NCI-H2107 treated with DMSO at 0.1 percent for 48 hours (cell line): ENCODE measurements around the gene CRYGC.
"Not testable (repeated sequence)": the region's sequence is repeated elsewhere in the genome, so short reads cannot be mapped to it uniquely, and the experiment has no call there.

Experiments
- DNase-seq: peaks from one replicate; lab custom pipeline; 2025; ENCODE audit not compliant: unreplicated experiment; lab: John Stamatoyannopoulos, UW

The CRYGC gene

GRCh38 chr2:208138334-208138733, 8.7 kb upstream of the CRYGC start:
- not testable (repeated sequence) for DNase-seq

- no peak for DNase-seq
These were observed 7.1 kb upstream of the CRYGC start for GRCh38 chr2:208136716-208137094.

GRCh38 chr2:208135794-208136715, 6.4 kb upstream of the CRYGC start:
- no peak for DNase-seq

DNA sequence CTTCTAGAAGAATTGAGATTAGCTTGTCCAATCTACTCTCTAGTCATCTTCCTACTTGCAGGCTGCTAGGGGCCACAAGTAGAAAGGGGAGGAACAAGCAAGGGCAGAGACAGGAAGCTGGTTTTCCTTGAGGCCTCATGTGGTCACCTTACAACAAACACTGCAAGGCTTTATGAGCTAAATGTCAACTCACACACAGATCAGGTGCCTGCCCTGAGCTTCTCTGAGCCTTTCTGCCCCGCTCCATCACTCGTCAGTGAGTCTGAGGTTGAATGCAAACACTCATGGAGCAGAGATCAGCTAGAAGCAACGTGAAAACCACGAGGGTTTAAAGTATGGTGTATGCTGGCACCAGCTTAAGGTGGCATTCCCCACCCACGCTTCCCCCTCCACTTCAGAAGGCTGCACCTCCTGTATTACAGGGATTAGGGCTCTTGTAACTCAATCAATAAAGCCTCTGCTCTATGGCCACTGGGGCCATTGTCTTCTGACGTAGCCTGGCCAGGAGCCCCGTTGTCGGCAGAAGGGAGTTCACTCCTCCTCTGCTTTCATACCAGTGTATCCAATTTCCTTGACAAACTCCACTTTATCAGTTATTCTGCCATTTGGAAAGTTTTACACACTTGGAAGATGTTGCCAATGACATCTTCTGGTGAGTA, 5.4 kb upstream of the CRYGC start:
- DNase-seq, result no peak

GRCh38 chr2:208130712-208131110, 1.1 kb upstream of the CRYGC start:
- DNase-seq, result no peak

DNA sequence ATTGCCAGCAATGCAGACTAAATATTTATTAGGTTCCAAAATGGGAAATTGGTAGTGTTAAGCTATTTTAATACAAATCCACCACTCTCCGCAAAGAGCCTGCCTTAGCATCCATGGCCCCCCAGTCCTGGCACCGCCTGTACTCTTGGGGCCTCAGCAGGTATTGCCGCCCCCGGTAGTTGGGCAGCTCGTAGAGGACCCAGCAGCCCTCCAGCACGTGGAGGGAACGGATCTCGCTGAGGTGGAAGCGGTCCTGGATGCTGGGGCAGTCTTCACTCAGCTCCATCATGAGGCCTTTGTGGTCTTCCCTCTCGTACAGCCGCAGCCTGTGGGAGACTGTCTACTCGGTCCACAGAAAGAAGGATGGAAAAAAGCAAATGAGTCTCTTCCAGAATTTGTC, 1.5 kb downstream of the CRYGC start:
- DNase-seq, result no peak

GRCh38 chr2:208127090-208127489, 2.5 kb downstream of the CRYGC start:
- no peak for DNase-seq

- DNase-seq, result no peak
These were observed 4.4 kb downstream of the CRYGC start for GRCh38 chr2:208125251-208125650.

- not testable (repeated sequence) for DNase-seq
These were observed 5.5 kb downstream of the CRYGC start, which contains the start of gene CRYGD for GRCh38 chr2:208124013-208124715. CRYGD (minus strand) TSS chr2:208124524; CDS start chr2:208124473, 51 bp downstream.

- no peak for DNase-seq
These were observed 7.4 kb downstream of the CRYGC start for GRCh38 chr2:208122248-208122647.

DNA sequence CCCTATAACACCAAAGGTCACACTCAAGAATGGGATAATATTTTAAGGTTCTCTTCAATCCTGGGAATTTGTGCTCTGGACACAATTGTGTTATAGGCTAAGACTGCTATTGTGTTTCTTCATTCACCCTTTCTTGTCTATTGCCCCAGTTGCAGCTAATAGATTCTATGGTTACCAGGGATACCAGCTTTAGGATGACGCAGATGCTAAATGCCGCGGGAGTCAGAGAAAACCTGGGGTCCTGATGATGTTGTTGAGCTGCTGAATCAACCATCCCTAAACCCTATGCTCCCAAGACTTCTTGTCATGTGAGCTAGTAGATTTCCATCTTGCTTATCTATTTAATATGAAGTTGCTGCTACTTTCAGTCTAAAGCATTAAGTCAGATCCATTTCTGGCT, 10.7 kb downstream of the CRYGC start:
- DNase-seq, result no peak

GRCh38 chr2:208117390-208117789, 12.2 kb downstream of the CRYGC start:
- DNase-seq, result not testable (repeated sequence)

DNA sequence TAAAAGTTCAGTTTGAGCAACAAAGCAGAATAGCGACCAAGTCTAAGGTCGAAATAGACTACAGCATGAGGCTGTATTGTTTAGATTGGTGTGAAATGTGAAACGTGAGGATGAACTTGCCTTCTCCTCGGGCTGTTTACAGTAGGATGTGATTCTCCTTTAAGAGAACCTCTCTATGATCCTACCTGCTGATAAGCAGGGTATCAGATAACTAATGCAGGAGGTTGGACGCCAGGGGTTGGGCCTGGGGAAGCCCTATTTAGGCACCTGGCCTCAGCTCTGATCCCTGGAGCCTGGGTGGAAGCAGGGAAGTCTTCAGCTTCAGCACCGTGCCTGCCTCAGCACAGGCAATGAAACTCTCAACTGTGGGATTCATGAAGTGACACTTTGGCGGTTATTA, 16.7 kb downstream of the CRYGC start:
- peak; percentile 85 for DNase-seq

GRCh38 chr2:208112273-208112745, 17.3 kb downstream of the CRYGC start:
- DNase-seq, result not testable (repeated sequence)

GRCh38 chr2:208103616-208104015, 26.0 kb downstream of the CRYGC start:
- no peak for DNase-seq

- peak; percentile 55 for DNase-seq
These were observed 27.7 kb downstream of the CRYGC start for GRCh38 chr2:208101716-208102631.

DNA sequence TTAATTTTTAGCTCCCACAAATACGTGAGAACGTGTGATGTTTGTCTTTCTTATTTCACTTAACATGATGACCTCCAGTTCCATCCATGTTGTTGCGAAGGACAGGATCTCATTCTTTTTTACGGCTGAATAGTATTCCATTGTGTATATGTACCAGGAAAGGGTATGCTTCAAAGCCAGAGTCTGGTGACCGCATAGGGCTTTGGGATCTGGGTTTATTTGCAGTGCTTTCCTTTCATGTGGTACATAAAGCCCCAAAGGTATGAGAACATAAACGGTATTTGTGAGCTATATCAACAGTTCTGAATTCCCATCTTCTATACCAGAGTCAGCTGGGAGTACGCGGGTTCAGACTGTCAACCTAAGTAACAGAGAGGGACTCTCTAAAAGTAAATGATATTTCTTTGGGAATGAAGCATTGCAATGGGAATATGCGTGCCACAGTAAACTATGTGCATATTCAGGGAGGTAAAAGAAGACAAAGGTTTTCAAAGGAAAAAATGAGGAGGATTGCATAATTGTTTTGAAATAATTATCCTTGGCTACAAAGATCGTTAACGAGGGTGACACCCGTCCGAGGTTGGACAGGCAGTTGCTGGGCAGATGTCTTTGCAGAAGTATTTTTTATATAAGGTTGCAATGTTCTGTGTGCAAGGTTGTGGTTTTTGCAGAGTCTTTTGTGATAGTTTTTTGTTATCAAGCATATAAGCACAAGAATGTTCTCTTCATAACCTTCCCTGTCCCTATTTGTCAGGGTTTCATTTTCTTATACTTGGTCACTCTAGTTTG, 29.8 kb downstream of the CRYGC start:
- no peak for DNase-seq

GRCh38 chr2:208098701-208099100, 30.9 kb downstream of the CRYGC start:
- DNase-seq, result not testable (repeated sequence)

DNA sequence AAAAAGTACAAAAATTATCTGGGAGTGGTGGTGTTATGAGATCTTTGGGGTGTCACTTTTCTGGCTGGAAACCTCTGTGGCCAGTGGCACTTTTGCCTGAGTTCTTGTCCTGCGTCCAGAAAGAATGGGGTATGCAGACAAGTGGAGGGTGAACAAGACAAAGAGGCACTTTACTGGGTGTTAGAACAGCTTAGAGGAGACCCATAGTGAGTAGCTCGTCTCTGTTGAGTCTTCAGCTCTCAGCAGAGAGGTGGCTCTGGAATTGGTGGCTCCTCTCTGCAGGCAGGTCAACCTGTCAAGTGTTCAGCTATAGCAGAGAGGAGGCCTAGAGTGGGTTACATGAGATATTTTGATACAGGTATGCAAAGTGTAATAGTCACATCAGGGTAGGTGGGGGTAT, 31.4 kb downstream of the CRYGC start:
- no peak for DNase-seq

- no peak for DNase-seq
These were observed 31.8 kb downstream of the CRYGC start for GRCh38 chr2:208097801-208098200.
